ENCODE data around the gene APBB3.
A peak's percentile ranks its signal among the peaks of the same experiment; 100 is the strongest.
"Not testable (repeated sequence)": the region's sequence is repeated elsewhere in the genome, so short reads cannot be mapped to it uniquely, and the experiment has no call there.

APBB3 gene

GRCh38 chr5:140591747-140592372 is 27.5 kb upstream of the APBB3 start:
- no peak for DNase-seq (ENCODE audit: extremely low read depth, low read depth)
- TF ChIP-seq CTCF (IDR thresholded peaks at IDR 0.05; ENCODE audit: low read depth, low read length), result no peak

- DNase-seq (ENCODE audit: extremely low read depth, low read depth), result no peak
- no peak for TF ChIP-seq CTCF (IDR thresholded peaks at IDR 0.05; ENCODE audit: low read depth, low read length)
Observed at GRCh38 chr5:140590861-140591260, 26.5 kb upstream of the APBB3 start.

- DNase-seq (ENCODE audit: extremely low read depth, low read depth), result no peak
- TF ChIP-seq CTCF (IDR thresholded peaks at IDR 0.05; ENCODE audit: low read depth, low read length), result no peak
Observed at GRCh38 chr5:140588311-140589070, 24.1 kb upstream of the APBB3 start.

- no peak for DNase-seq (ENCODE audit: extremely low read depth, low read depth)
- no peak for TF ChIP-seq CTCF (IDR thresholded peaks at IDR 0.05; ENCODE audit: low read depth, low read length)
Observed at GRCh38 chr5:140587495-140587894, 23.1 kb upstream of the APBB3 start.

GRCh38 chr5:140579188-140579747 is 14.9 kb upstream of the APBB3 start:
- DNase-seq (ENCODE audit: extremely low read depth, low read depth), result not testable (repeated sequence)

GRCh38 chr5:140576776-140577201 is 12.4 kb upstream of the APBB3 start:
- no peak for DNase-seq (ENCODE audit: extremely low read depth, low read depth)
- TF ChIP-seq CTCF (IDR thresholded peaks at IDR 0.05; ENCODE audit: low read depth, low read length), result no peak

GRCh38 chr5:140575309-140575708 is 10.9 kb upstream of the APBB3 start:
- peak; percentile 30 for TF ChIP-seq CTCF (IDR thresholded peaks at IDR 0.05; ENCODE audit: low read depth, low read length)
- no peak for DNase-seq (ENCODE audit: extremely low read depth, low read depth)
